Endodermal cell (in vitro differentiated cells): ENCODE data around the gene PTPRT. TPM values are rescaled to one million over a fixed set of nuclear protein-coding genes. Genes with fewer than 3 reads are reported as not detected.

Source experiments
- DNase-seq: peaks from one replicate; pipeline ENCODE4 v3.0.0-alpha.2; 2017
- H3K27ac ChIP-seq: 2 replicates; pipeline ENCODE4 v1.5.1; 2013; ENCODE audit warnings: mild to moderate bottlenecking, low read depth, low read length, moderate library complexity
- H3K27me3 ChIP-seq: 2 replicates; pipeline ENCODE4 v1.6.1; 2013; ENCODE audit warnings: mild to moderate bottlenecking, low read length, moderate library complexity; ENCODE audit not compliant: insufficient read depth, control insufficient read depth, poor library complexity, severe bottlenecking
- H3K36me3 ChIP-seq: 2 replicates; pipeline ENCODE4 v1.7.0; 2013; ENCODE audit warnings: mild to moderate bottlenecking, low read length, moderate library complexity; ENCODE audit not compliant: control insufficient read depth, insufficient read depth
- H3K4me1 ChIP-seq: one replicate; pipeline ENCODE4 v1.7.0; 2013; ENCODE audit warnings: low read length; ENCODE audit not compliant: control insufficient read depth, insufficient read depth
- H3K4me3 ChIP-seq: 2 replicates; pipeline ENCODE4 v1.5.1; 2013; ENCODE audit warnings: mild to moderate bottlenecking, low read length, moderate library complexity
- H3K9ac ChIP-seq: 2 replicates; pipeline ENCODE4 v1.6.1; 2013; ENCODE audit warnings: mild to moderate bottlenecking, low read length, moderate library complexity; ENCODE audit not compliant: poor library complexity, severe bottlenecking; ENCODE audit errors: extremely low read depth
- H3K9me3 ChIP-seq: 2 replicates; pipeline ENCODE4 v1.6.1; 2013; ENCODE audit warnings: mild to moderate bottlenecking, low read length, moderate library complexity; ENCODE audit not compliant: control insufficient read depth
- H3K27ac Mint-ChIP-seq: 2 replicates; pipeline ENCODE4 v1.8.0; 2020; ENCODE audit warnings: mixed read lengths
- H3K27me3 Mint-ChIP-seq: 2 replicates; pipeline ENCODE4 v1.8.0; 2021; ENCODE audit warnings: mild to moderate bottlenecking, mixed read lengths; ENCODE audit not compliant: insufficient read depth
- H3K36me3 Mint-ChIP-seq: 2 replicates; pipeline ENCODE4 v1.8.0; 2020; ENCODE audit warnings: low read depth, mixed read lengths
- H3K4me1 Mint-ChIP-seq: 2 replicates; pipeline ENCODE4 v1.8.0; 2020; ENCODE audit warnings: mixed read lengths
- H3K4me3 Mint-ChIP-seq: 2 replicates; pipeline ENCODE4 v1.8.0; 2020; ENCODE audit warnings: mild to moderate bottlenecking, moderate library complexity, mixed read lengths
- H3K9me3 Mint-ChIP-seq: 2 replicates; pipeline ENCODE4 v1.8.0; 2020; ENCODE audit warnings: mild to moderate bottlenecking, mixed read lengths
- WGBS, 2 experiments: methylation state at CpG; one replicate each; pipeline versions ENCODE4 v1.1.5 to v1.1.7; 2013; ENCODE audit warnings: missing lambda C conversion rate in 2 of 2, mixed read lengths in 1 of 2; ENCODE audit not compliant: insufficient coverage in 1 of 2, insufficient read length in 1 of 2; 5-methylcytosine and 5-hydroxymethylcytosine counted together
- total RNA-seq, 2 donors: library from RNA; stranded (reverse); fragmentation: NEBNext Ultra II Directional in 1 of 2; extraction: Animal tissue kit (Norgen Biotek cat#: 25700) in 1 of 2; gene quantifications; 2 replicates in 1 of 2; 3 replicates in 1 of 2; pipeline ENCODE4 v1.2.1, GENCODE V29; 2021
- TF ChIP-seq, protein P1 (sequence below): fragments of 200-600 bp; sonication (generic); conservative IDR thresholded peaks from 2 replicates; pipeline ENCODE4 v1.5.0; 2021; ENCODE audit warnings: antibody characterized with exemption, mild to moderate bottlenecking

The PTPRT gene
- total RNA-seq, 2 donors from 2014 or later, result 2.3 to 2.7 TPM

DNA sequence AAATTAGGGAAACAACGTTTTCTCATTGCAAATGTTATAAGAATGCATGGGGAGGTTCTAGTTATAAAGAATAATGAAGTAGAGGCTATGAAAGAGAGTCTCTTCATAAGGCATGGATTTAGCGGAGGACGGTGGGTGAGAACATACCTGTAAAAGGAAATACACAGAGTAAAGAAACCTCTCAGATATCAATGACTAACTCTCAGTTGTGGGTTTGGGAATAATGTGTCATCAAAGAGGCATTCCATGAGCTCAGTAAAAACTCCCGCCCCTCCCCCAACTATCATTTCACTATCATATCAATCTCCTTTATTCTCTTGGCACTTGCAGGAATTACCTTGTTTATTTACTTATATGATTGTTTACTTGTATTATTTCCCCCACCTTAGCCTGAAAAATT, 695.4 kb downstream of the PTPRT start:
- DNase-seq, result no peak
- Mint-ChIP-seq H3K4me3 (no peak overlapping the region), H3K36me3 (no peaks in the 10 kb centered on the region), H3K9me3 (no peaks in the 10 kb centered on the region), H3K4me1 (peaks cover 8% of the 10 kb centered on the region), H3K27ac (no peak overlapping the region), H3K27me3 (peaks cover 8% of the 10 kb centered on the region)
- no peak overlapping the region for H3K27ac ChIP-seq
- no peak overlapping the region for H3K4me3 ChIP-seq
- TF ChIP-seq, protein P1, sequence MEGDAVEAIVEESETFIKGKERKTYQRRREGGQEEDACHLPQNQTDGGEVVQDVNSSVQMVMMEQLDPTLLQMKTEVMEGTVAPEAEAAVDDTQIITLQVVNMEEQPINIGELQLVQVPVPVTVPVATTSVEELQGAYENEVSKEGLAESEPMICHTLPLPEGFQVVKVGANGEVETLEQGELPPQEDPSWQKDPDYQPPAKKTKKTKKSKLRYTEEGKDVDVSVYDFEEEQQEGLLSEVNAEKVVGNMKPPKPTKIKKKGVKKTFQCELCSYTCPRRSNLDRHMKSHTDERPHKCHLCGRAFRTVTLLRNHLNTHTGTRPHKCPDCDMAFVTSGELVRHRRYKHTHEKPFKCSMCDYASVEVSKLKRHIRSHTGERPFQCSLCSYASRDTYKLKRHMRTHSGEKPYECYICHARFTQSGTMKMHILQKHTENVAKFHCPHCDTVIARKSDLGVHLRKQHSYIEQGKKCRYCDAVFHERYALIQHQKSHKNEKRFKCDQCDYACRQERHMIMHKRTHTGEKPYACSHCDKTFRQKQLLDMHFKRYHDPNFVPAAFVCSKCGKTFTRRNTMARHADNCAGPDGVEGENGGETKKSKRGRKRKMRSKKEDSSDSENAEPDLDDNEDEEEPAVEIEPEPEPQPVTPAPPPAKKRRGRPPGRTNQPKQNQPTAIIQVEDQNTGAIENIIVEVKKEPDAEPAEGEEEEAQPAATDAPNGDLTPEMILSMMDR, result no peak
- H3K4me1 ChIP-seq, result no peaks in the 10 kb centered on the region
- H3K9me3 ChIP-seq, result peaks cover 9% of the 10 kb centered on the region
- no peaks in the 10 kb centered on the region for H3K36me3 ChIP-seq
- peaks cover 4% of the 10 kb centered on the region for H3K27me3 ChIP-seq
- no peak overlapping the region for H3K9ac ChIP-seq
- 33 to 80% methylated on average over 1 to 3 of the region's 4 CpGs for WGBS, 2 experiments

DNA sequence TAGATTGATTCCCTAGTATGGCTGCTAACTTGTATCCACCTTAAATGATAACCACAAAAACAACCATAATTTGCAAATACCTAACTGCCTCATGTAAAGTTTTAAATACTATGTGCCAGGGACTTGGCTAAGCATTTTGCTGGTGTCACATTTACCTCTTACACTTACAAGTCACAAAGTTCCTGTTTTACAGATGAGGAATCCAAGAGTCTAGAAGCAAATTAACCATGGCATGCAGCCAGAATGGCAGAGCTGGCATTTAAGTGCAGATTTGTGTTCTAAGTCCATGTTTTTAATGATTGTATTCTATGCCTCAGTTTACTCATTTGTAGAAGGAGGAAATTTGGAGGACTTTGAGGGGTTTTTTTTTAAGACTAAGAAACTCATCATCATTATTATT, 696.7 kb downstream of the PTPRT start:
- H3K4me3 ChIP-seq, result no peak overlapping the region
- Mint-ChIP-seq H3K27ac (no peak overlapping the region), H3K36me3 (no peaks in the 10 kb centered on the region), H3K4me3 (no peak overlapping the region), H3K27me3 (peaks cover 8% of the 10 kb centered on the region), H3K4me1 (peaks cover 8% of the 10 kb centered on the region), H3K9me3 (no peaks in the 10 kb centered on the region)
- H3K36me3 ChIP-seq, result no peaks in the 10 kb centered on the region
- H3K27ac ChIP-seq, result no peak overlapping the region
- H3K27me3 ChIP-seq, result peaks cover 8% of the 10 kb centered on the region
- peaks cover 5% of the 10 kb centered on the region for H3K9me3 ChIP-seq
- no peak for DNase-seq
- TF ChIP-seq, protein P1, result no peak
- no peak overlapping the region for H3K9ac ChIP-seq
- H3K4me1 ChIP-seq, result no peaks in the 10 kb centered on the region

DNA sequence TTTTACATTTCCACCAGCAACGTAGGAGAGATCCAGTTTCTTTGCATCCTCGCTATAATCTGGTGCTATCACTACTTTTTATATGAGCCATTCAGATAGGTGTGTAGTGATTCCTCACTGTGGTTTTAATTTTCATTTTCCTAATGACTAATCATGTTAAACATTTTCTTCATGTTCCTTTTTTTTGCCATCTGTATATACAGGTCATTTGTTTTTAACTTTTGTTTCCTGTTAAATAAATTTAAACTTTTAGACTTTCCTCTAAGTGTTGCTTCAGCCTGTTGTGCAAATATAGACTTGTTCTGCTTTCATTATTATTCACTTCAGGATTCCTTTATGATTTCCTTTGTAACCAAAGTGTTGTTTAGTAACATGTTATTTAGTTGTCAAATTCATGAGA, 697.4 kb downstream of the PTPRT start:
- peaks cover 13% of the 10 kb centered on the region for H3K27me3 ChIP-seq
- peaks cover 5% of the 10 kb centered on the region for H3K9me3 ChIP-seq
- no peak overlapping the region for H3K9ac ChIP-seq
- peaks cover 8% of the 10 kb centered on the region for H3K27me3 Mint-ChIP-seq
- WGBS, 2 experiments, result 91% methylated on average over 2 of the region's 2 CpGs; no CpG with 5 or more reads in 1 of the 2 experiments
- no peak for DNase-seq
- no peak overlapping the region for H3K4me3 Mint-ChIP-seq
- no peaks in the 10 kb centered on the region for H3K9me3 Mint-ChIP-seq
- H3K27ac ChIP-seq, result no peak overlapping the region
- H3K36me3 Mint-ChIP-seq, result no peaks in the 10 kb centered on the region
- H3K36me3 ChIP-seq, result no peaks in the 10 kb centered on the region
- H3K27ac Mint-ChIP-seq, result no peak overlapping the region
- H3K4me3 ChIP-seq, result no peak overlapping the region
- TF ChIP-seq, protein P1, result no peak
- H3K4me1 ChIP-seq, result no peaks in the 10 kb centered on the region
- H3K4me1 Mint-ChIP-seq, result peaks cover 6% of the 10 kb centered on the region
